HFFc6 (cell line): ENCODE data around the gene KRTAP24-1. TPM values are rescaled to one million over a fixed set of nuclear protein-coding genes. Genes with fewer than 3 reads are reported as not detected.

Experiments
- DNase-seq: peaks from one replicate; pipeline ENCODE4 v3.0.0-alpha.2; 2018
- H3K27ac Mint-ChIP-seq: 2 replicates; pipeline ENCODE4 v1.8.0; 2020; ENCODE audit warnings: mild to moderate bottlenecking, mixed read lengths
- H3K27me3 Mint-ChIP-seq: 2 replicates; pipeline ENCODE4 v1.8.0; 2021; ENCODE audit warnings: mild to moderate bottlenecking, moderate library complexity, mixed read lengths; ENCODE audit not compliant: insufficient read depth
- H3K36me3 Mint-ChIP-seq: 2 replicates; pipeline ENCODE4 v1.8.0; 2021; ENCODE audit warnings: low read depth, mixed read lengths
- H3K4me1 Mint-ChIP-seq: 2 replicates; pipeline ENCODE4 v1.8.0; 2020; ENCODE audit warnings: low read depth, mixed read lengths
- H3K4me3 Mint-ChIP-seq: 2 replicates; pipeline ENCODE4 v1.8.0; 2020; ENCODE audit warnings: mild to moderate bottlenecking, moderate library complexity, mixed read lengths
- H3K9me3 Mint-ChIP-seq: 2 replicates; pipeline ENCODE4 v1.8.0; 2020; ENCODE audit warnings: mild to moderate bottlenecking, mixed read lengths
- CTCF ChIP-seq: fragments of 200-600 bp; sonication (generic); IDR thresholded peaks from 2 replicates; pipeline ENCODE4 v1.5.0; 2021; ENCODE audit warnings: antibody characterized with exemption, mild to moderate bottlenecking
- long read RNA-seq: library from polyadenylated mRNA; unstranded; transcript quantifications from one replicate; pipeline ENCODE4 v2.0.0, GENCODE V29; 2019
- total RNA-seq, 6 experiments: library from RNA; stranded (reverse); fragmentation: NEBNext Ultra II Directional; extraction: Animal tissue kit (Norgen Biotek cat#: 25700); gene quantifications; 2 replicates in 1 of 6; 3 replicates in 5 of 6; pipeline ENCODE4 v1.2.3, GENCODE V29; 2021

KRTAP24-1 gene
- total RNA-seq, result not detected
- long read RNA-seq, result 0 reads

GRCh38 chr21:30282850-30283249, at the start of gene KRTAP24-1:
KRTAP24-1 (minus strand) TSS chr21:30282950; CDS start chr21:30282932, 18 bp downstream.
- DNase-seq, result no peak
- Mint-ChIP-seq H3K9me3 (peaks cover 32% of the 10 kb centered on the region), H3K27ac (no peak within 1 kb of the TSS), H3K36me3 (no peaks in the 10 kb centered on the region), H3K27me3 (peaks cover 2% of the 10 kb centered on the region; the same call in 1 of the 2 replicates), H3K4me3 (no peak within 1 kb of the TSS), H3K4me1 (no peaks in the 10 kb centered on the region)
- no peak for TF ChIP-seq CTCF

- no peak overlapping the region for H3K27ac Mint-ChIP-seq
- H3K4me1 Mint-ChIP-seq, result no peaks in the 10 kb centered on the region
- DNase-seq, result no peak
- H3K27me3 Mint-ChIP-seq, result no peaks in the 10 kb centered on the region
- H3K36me3 Mint-ChIP-seq, result peaks cover 4% of the 10 kb centered on the region; the same call in 1 of the 2 replicates
- no peak overlapping the region for H3K4me3 Mint-ChIP-seq
- TF ChIP-seq CTCF, result no peak
- H3K9me3 Mint-ChIP-seq, result peaks cover 39% of the 10 kb centered on the region
Measured at GRCh38 chr21:30329203-30329875, 46.6 kb upstream of the KRTAP24-1 start.

- Mint-ChIP-seq H3K36me3 (peaks cover 5% of the 10 kb centered on the region; the same call in 1 of the 2 replicates), H3K27me3 (no peaks in the 10 kb centered on the region), H3K27ac (no peak overlapping the region), H3K4me1 (no peaks in the 10 kb centered on the region), H3K4me3 (no peak overlapping the region), H3K9me3 (peaks cover 46% of the 10 kb centered on the region)
- no peak for DNase-seq
- TF ChIP-seq CTCF, result no peak
Measured at GRCh38 chr21:30326390-30326789, 43.6 kb upstream of the KRTAP24-1 start.

- H3K9me3 Mint-ChIP-seq, result peaks cover 49% of the 10 kb centered on the region
Measured at GRCh38 chr21:30320215-30320614, 37.5 kb upstream of the KRTAP24-1 start, which contains the start of gene KRTAP26-1. KRTAP26-1 (minus strand) TSS chr21:30320315; CDS start chr21:30320035, 280 bp downstream.

GRCh38 chr21:30315701-30316100, 33.0 kb upstream of the KRTAP24-1 start:
- Mint-ChIP-seq H3K36me3 (no peaks in the 10 kb centered on the region), H3K4me3 (no peak overlapping the region), H3K27me3 (no peaks in the 10 kb centered on the region), H3K9me3 (peaks cover 54% of the 10 kb centered on the region), H3K4me1 (no peaks in the 10 kb centered on the region), H3K27ac (no peak overlapping the region)
- TF ChIP-seq CTCF, result no peak
- no peak for DNase-seq

More at GRCh38 chr21:30320215-30320614, 37.5 kb upstream of the KRTAP24-1 start, which contains the start of gene KRTAP26-1:
- Mint-ChIP-seq H3K4me3 (no peak within 1 kb of the TSS), H3K36me3 (peaks cover 5% of the 10 kb centered on the region; the same call in 1 of the 2 replicates), H3K27me3 (no peaks in the 10 kb centered on the region), H3K4me1 (no peaks in the 10 kb centered on the region), H3K27ac (no peak within 1 kb of the TSS)
- DNase-seq, result no peak
- TF ChIP-seq CTCF, result no peak
